ENCODE results near the gene PREX1. TPM values are rescaled to one million over a fixed set of nuclear protein-coding genes. Genes with fewer than 3 reads are reported as not detected.

PREX1 gene
- total RNA-seq, 2 experiments from 2014 or later = 20.7 to 25.3 TPM

DNA sequence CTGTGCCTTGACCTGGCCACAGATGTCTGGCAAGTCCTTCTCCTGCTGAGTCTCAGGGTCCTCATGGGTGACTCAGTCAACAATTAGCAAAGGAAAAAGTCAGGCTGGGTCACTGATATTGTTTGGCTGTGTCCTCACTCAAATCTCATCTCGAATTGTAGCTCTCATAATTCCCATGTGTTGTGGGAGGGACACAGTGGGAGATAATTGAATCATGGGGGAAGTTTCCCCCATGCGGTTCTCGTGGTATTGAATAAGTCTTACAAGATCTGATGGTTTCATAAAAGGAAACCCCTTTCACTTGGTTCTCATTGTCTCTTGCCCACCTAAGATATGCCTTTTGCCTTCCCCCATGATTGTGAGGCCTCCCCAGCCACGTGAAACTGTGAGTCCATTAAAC lies 45.7 kb downstream of the PREX1 start:
- H3K36me3 ChIP-seq (ENCODE audit: insufficient read depth, low read length) = peaks cover 5% of the 10 kb centered on the region; the same call in 1 of the 2 replicates
- TF ChIP-seq, protein P1, sequence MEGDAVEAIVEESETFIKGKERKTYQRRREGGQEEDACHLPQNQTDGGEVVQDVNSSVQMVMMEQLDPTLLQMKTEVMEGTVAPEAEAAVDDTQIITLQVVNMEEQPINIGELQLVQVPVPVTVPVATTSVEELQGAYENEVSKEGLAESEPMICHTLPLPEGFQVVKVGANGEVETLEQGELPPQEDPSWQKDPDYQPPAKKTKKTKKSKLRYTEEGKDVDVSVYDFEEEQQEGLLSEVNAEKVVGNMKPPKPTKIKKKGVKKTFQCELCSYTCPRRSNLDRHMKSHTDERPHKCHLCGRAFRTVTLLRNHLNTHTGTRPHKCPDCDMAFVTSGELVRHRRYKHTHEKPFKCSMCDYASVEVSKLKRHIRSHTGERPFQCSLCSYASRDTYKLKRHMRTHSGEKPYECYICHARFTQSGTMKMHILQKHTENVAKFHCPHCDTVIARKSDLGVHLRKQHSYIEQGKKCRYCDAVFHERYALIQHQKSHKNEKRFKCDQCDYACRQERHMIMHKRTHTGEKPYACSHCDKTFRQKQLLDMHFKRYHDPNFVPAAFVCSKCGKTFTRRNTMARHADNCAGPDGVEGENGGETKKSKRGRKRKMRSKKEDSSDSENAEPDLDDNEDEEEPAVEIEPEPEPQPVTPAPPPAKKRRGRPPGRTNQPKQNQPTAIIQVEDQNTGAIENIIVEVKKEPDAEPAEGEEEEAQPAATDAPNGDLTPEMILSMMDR (conservative IDR thresholded peaks at IDR 0.05; ENCODE audit: low read length) = no peak
- no peak for TF ChIP-seq EZH2phosphoT487 (IDR thresholded peaks at IDR 0.05; ENCODE audit: borderline replicate concordance, low read depth, low read length)
- H2AFZ ChIP-seq (ENCODE audit: low read length) = no peak overlapping the region
- no peak overlapping the region for H3K4me3 ChIP-seq (ENCODE audit: low read depth, low read length, poor library complexity, severe bottlenecking)
- ChIA-PET CTCF (ENCODE audit: unreplicated experiment) (interaction anchor here (0.7 kb wide), 1 partner anchor 16 kb away, joined by 3 read pairs; no protein-coding TSS in a partner anchor), POLR2A (no interaction called here)
- H3K4me1 ChIP-seq (ENCODE audit: insufficient read depth, low read length, poor library complexity, severe bottlenecking) = peaks cover 40% of the 10 kb centered on the region
- H3K4me2 ChIP-seq (ENCODE audit: low read length) = peak overlapping the region; percentile 57
- H3K9me2 ChIP-seq (ENCODE audit: insufficient read depth, low read length) = no peaks in the 10 kb centered on the region
- BruUV-seq (replicated peaks) = no TSS peak
- 0 out of 2 replicates have a peak, but pooled peaks cover 11% of the 10 kb centered on the region for H3K79me2 ChIP-seq (ENCODE audit: insufficient read depth, low read depth, low read length)
- DNase-seq (ENCODE audit: low spot score) = no peak
- intact Hi-C loops (cut with micrococcal nuclease; ENCODE audit: unreplicated experiment) = no loop called here
- peaks cover 22% of the 10 kb centered on the region for H3K9me3 ChIP-seq (ENCODE audit: low read length)
- no peaks in the 10 kb centered on the region for H4K20me1 ChIP-seq (ENCODE audit: insufficient read depth, low read length)
- H3K27ac ChIP-seq (ENCODE audit: low read depth, low read length, poor library complexity, severe bottlenecking) = peak overlapping the region; percentile 56

DNA sequence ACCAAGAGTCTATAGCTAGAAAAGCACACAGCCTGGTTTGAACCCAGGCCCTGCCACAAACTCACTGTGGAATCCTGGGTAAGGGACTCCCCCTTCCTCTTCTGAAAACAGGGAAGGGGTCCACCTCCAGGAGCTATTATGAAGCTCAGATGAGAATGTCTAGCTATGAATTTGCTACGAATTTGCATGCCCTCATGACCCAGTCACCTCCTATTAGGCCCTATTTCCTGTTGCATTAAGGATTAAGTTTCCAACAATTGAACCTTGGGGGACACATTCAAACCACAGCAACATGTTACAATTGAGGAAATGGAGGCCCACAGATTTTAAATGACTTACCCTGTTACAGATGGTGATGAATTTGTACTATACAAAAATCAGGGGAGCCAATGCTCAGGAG lies 46.2 kb downstream of the PREX1 start:
- H3K27ac ChIP-seq (ENCODE audit: low read depth, low read length, poor library complexity, severe bottlenecking) = peak overlapping the region; percentile 56
- H4K20me1 ChIP-seq (ENCODE audit: insufficient read depth, low read length) = no peaks in the 10 kb centered on the region
- no peak overlapping the region for H2AFZ ChIP-seq (ENCODE audit: low read length)
- peaks cover 13% of the 10 kb centered on the region; the same call in 1 of the 2 replicates for H3K79me2 ChIP-seq (ENCODE audit: insufficient read depth, low read depth, low read length)
- no peak for TF ChIP-seq EZH2phosphoT487 (IDR thresholded peaks at IDR 0.05; ENCODE audit: borderline replicate concordance, low read depth, low read length)
- TF ChIP-seq, protein P1 (conservative IDR thresholded peaks at IDR 0.05; ENCODE audit: low read length) = no peak
- peaks cover 5% of the 10 kb centered on the region; the same call in 1 of the 2 replicates for H3K36me3 ChIP-seq (ENCODE audit: insufficient read depth, low read length)
- no peak for DNase-seq (ENCODE audit: low spot score)
- peaks cover 36% of the 10 kb centered on the region for H3K4me1 ChIP-seq (ENCODE audit: insufficient read depth, low read length, poor library complexity, severe bottlenecking)
- no TSS peak for BruUV-seq (replicated peaks)
- no peaks in the 10 kb centered on the region for H3K9me2 ChIP-seq (ENCODE audit: insufficient read depth, low read length)
- intact Hi-C loops (cut with micrococcal nuclease; ENCODE audit: unreplicated experiment) = loop anchor here (2.0 kb wide), 1 partner anchor 37 kb away; no protein-coding TSS in a partner anchor
- ChIA-PET POLR2A (interaction anchor here (0.7 to 1.3 kb wide), 2 partner anchors 30 to 43 kb away, joined by 3 to 4 read pairs; no protein-coding TSS in a partner anchor), CTCF (ENCODE audit: unreplicated experiment) (interaction anchor here (0.6 to 0.7 kb wide), 2 partner anchors 15 to 31 kb away, joined by 3 read pairs; no protein-coding TSS in a partner anchor)
- H3K4me2 ChIP-seq (ENCODE audit: low read length) = peak overlapping the region; percentile 57
- H3K9me3 ChIP-seq (ENCODE audit: low read length) = peaks cover 24% of the 10 kb centered on the region
- no peak overlapping the region for H3K4me3 ChIP-seq (ENCODE audit: low read depth, low read length, poor library complexity, severe bottlenecking)

DNA sequence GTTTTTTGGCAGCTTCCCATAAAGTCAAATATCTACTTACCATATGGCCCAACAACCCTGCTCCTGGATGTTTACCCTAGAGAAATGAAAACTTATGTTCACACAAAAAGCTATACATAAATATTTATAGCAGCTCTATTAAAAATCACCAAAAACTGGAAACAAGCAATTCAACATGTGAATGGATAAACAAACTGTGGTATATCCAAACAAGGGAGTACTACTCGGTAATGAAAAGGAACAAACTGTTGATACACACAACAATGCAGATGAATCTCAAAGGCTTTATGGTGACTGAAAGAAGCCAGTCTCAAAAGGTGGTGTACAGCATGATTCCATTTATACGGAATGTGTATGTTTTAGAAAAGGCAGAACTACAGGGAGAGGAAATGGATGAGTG lies 48.4 kb downstream of the PREX1 start:
- CTCF ChIA-PET (ENCODE audit: unreplicated experiment) = no interaction called here
- Histone ChIP-seq H3K36me3 (ENCODE audit: insufficient read depth, low read length) (peaks cover 11% of the 10 kb centered on the region; the same call in 1 of the 2 replicates), H3K4me2 (ENCODE audit: low read length) (no peak overlapping the region), H2AFZ (ENCODE audit: low read length) (no peak overlapping the region), H3K4me3 (ENCODE audit: low read depth, low read length, poor library complexity, severe bottlenecking) (no peak overlapping the region), H3K79me2 (ENCODE audit: insufficient read depth, low read depth, low read length) (peaks cover 15% of the 10 kb centered on the region; the same call in 1 of the 2 replicates), H3K4me1 (ENCODE audit: insufficient read depth, low read length, poor library complexity, severe bottlenecking) (peaks cover 34% of the 10 kb centered on the region), H4K20me1 (ENCODE audit: insufficient read depth, low read length) (no peaks in the 10 kb centered on the region), H3K9me3 (ENCODE audit: low read length) (peaks cover 34% of the 10 kb centered on the region), H3K27ac (ENCODE audit: low read depth, low read length, poor library complexity, severe bottlenecking) (no peak overlapping the region), H3K9me2 (ENCODE audit: insufficient read depth, low read length) (no peaks in the 10 kb centered on the region)
- intact Hi-C loops (cut with micrococcal nuclease; ENCODE audit: unreplicated experiment) = no loop called here
- no TSS peak for BruUV-seq (replicated peaks)
- no peak for DNase-seq (ENCODE audit: low spot score)
- TF ChIP-seq, protein P1 (conservative IDR thresholded peaks at IDR 0.05; ENCODE audit: low read length) = no peak
- no peak for TF ChIP-seq EZH2phosphoT487 (IDR thresholded peaks at IDR 0.05; ENCODE audit: borderline replicate concordance, low read depth, low read length)
- POLR2A ChIA-PET = interaction anchor here (0.8 kb wide), 1 partner anchor 12 kb away, joined by 5 read pairs; no protein-coding TSS in a partner anchor

Data from OCI-LY7 (cell line).